Measurements from ENCODE around the gene SCN11A.

Gene SCN11A

DNA sequence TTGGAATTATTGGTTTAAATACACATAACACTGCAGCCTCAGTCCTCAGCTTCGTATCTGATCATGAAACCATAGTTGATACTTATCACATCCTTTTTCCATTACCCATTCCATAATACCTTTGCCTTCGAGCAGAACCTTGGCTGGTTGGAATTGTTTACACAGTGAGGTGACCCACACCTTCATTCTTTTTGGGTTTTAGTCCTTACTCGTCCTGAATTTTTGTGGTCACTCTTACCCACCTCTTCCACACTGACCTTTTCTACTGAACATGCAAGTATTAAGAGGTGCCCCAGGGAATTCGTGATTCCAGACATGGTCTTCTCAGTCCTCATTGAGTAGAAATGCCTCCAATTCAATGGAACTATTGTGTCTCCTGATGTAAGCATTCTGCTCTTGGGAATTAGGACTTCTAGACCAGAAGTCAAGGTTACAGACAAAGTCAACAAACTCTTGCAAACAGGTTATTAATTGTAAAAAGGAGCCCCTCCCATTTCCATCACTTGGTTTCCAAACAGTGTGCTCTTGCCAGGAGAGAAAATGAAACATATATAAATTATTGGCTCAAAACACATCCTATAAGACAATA, 37.7 kb downstream of the SCN11A start:
- Histone ChIP-seq H3K4me3 (no peak overlapping the region), H3K27ac (no peak overlapping the region)

DNA sequence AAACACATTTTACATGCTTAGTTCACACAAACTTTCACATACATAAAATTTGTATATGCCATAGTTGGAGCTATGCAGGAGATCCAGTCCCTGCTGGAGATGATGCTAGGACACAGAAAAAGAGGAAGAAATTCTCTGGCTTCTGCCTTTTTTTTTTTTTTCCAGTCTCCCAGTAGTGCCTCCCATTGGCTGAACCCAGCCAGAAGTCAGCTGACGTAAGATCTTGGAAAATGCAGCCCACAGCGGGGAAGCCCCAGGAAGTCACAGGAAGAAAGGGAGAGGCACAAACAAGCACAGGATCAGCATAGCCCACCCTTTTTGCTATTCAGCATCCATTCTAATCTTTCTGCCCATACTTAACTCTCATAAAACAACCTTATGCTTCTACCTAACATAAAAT, 38.5 kb downstream of the SCN11A start:
- no peak overlapping the region for H3K4me3 ChIP-seq
- H3K27ac ChIP-seq, result no peak overlapping the region

DNA sequence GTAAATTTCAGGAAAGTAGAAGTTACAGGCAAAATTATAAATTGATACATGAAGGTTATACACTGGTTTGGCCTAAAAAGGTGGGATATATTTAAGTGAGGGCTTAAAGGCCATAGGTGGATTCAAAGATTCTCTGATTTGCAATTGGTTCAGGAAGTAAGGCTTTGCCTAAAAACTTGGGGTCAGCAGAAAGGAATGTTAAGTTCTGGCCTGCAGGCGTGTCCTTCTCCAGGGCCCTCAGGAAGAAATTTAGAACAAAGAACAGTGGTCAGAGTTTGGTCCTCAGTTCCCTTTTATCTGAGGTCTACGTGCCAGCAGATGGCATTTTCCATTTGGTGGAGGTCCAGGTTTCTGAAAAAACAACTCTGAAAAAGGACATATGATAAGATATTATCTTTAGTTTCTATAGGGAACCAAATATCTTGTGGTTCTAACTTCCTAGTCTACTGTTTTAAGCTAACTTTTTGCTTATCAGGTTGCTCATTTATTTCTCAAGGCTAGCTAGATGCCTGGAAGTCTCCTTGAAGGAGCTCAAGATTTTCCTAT, 40.5 kb downstream of the SCN11A start:
- Histone ChIP-seq H3K27ac (peak overlapping the region in 1 of 21 experiments; percentile 24), H3K4me3 (no peak overlapping the region)

DNA sequence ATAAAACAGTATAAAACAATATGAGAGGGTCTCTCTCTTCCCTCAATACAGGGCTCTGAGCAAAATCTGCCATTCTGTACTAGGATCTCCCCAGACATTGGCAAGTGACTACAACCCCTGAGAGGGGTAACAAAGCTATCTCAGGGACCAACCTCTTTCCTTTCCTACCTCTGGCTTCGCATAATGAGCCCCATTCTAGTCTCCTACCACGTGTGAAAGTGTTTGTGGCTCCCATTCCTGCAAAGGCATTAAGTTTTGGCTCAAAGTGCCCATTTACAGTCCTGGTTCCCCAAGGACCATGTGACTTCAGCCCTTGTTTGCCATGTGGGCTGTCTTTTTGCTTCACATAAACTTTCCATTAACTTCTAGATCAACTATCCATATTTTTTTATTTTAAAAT, 46.4 kb downstream of the SCN11A start:
- H3K4me3 ChIP-seq, result no peak overlapping the region
- H3K27ac ChIP-seq, result no peak overlapping the region

All from skin epidermis (tissue), 12 donors.